HG02571 (cell line): ENCODE measurements around the gene TCF4.

Experiments
- ATAC-seq: cut with Tn5 transposase; IDR thresholded peaks from one replicate; pipeline ENCODE4 v1.9.1; 2021; ENCODE audit warnings: mild to moderate bottlenecking, moderate library complexity; ENCODE audit not compliant: unreplicated experiment

The TCF4 gene

DNA sequence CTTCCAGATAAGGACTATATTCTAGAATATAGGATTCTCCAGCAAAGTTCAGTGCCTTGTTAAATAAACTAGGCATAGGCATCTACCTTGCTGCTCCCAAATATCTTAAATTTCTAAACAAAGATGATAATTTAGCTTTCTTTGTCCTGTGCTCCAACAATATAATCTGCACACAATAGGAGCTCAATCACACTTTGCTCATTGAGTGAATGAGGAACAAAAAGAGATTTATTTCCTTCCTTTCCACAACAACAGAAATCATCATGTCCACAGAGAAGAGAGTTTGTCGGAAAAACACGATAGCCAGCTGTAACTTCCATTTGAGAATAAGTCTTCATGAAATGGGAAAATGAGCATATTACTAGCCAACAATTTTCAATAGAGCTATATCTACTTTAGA lies 256.7 kb downstream of the TCF4 start:
- ATAC-seq: no peak

DNA sequence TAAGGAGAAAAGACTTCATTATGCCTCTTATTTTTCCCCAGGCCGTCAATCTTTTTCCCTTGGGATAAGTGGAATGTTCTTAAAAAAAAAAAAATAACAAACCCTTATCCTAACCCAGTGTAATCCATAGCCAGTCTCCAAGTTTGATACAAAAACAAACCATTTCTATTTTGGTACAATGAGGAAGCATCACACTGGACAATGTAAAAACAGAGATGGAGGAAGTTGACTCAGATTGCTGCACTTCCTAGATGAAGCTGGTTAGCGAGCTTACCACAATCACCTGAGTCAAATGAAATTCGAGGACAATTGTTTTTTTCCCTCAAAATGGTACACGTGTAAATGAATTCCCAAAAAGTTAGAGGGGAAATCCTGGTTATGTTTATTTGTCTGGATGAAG lies 259.7 kb downstream of the TCF4 start:
- no peak for ATAC-seq

GRCh38 chr18:55327454-55327853 lies 260.5 kb downstream of the TCF4 start:
- ATAC-seq: no peak

DNA sequence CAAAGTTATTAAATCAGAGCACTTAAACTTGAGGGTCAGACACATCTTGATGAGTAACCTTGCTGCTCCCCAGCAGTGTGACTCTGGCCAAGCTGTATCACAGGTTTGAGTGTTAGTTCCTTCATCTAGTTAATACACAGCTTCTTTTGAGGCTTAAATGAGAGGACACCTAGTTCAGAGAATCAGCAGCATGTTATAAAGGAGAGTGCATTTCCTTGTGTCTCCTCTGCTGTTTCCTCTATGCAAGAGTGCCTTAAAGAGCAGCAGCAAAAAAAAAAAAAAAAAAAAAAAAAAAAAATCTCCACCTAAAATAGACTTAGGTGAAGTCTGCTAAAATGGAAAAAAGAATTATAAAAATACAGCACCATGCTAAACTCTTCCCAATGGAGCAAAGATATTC lies 261.9 kb downstream of the TCF4 start:
- no peak for ATAC-seq

- ATAC-seq: no peak
These were observed 263.8 kb downstream of the TCF4 start for GRCh38 chr18:55324166-55324565.

GRCh38 chr18:55323051-55323994 lies 264.7 kb downstream of the TCF4 start:
- ATAC-seq: no peak

DNA sequence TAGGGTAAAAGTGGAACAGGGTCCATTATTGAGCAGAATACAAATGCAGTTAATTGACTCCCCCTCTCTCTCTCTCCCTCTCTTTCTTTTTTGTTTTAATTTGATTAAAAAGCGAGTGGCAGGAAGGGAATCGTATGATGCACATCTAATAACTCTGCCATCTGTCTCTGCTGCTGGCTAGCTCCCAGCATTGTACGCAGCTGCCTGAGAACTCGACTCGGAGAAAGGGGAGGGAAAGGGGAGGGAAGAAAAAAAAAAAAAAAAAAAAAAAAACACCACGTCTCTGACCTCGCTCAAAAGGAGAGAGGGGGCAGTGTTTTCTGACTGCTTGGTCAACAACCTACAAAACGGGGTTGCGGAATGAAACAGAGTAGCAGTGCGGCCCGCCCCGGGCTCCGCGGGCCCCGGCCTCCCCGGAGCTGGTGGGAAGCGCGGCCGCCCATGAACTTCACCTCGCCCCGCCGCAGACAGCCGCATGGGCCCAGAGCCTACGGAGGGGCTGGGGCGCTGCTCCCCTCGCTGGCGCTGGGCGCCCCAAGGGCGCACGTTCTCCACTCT lies 265.7 kb downstream of the TCF4 start:
- ATAC-seq: peak; percentile 68

GRCh38 chr18:55321265-55322177 lies 266.5 kb downstream of the TCF4 start:
- peak; percentile 65 for ATAC-seq

DNA sequence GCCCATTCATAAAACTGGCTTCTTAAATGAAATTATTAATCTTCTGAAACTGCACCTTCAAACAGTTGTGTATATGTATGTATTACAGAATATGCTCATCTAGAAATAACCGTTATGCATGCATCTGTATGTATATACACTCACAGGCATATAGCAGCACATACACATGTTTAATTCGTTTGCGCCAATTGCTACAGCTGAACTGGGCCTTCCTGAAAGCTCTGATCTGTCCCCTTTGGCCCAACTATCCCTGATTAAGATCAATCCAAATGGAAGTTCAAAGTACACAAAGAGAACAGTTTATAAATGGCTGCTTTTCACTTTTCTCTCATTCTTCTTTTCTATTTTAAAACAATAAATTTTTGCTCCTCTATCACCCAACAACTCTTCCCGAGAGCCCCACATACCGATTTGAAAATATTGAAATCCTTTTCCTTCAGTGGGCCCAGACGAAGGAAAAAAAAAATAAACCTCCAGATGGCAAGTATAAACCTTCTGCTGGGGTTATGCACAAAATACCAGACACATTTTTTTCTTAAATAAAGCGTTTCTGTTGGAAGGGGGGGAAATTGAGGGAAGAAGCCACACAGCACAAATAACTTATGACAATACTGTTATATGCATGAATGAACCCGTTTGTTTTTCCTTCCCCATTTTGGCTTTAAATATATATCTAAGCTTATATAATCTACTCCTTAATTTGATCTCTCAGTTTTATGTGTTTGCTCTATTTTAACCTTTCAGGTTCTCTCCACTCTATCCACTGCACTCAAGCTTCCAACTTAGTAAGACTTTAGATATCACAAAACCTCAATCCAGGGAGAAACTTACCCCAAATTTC lies 267.3 kb downstream of the TCF4 start:
- ATAC-seq: no peak

GRCh38 chr18:55319459-55320193 lies 268.4 kb downstream of the TCF4 start:
- no peak for ATAC-seq

DNA sequence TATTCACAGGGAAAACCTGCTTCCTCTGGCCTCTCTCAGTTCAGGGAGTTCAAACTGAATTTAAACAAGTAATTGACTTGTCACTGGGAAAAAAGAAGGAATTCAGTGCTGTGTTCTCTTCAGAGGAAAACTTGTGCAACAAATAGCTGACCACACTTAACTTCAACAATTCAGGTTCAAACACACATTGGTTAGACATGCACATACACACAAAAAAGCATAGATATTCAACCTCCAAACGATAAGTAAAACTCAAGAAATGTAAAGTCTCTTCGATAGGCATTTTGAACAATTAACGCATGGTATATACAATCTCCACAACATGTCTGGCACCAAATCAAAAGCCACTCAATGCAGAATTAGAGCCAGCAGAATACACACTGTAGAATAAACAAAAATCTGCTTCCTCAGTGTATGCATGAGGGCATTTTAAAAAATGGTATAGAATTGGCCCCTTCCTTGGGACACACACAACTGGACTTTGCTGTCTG lies 269.0 kb downstream of the TCF4 start:
- no peak for ATAC-seq

DNA sequence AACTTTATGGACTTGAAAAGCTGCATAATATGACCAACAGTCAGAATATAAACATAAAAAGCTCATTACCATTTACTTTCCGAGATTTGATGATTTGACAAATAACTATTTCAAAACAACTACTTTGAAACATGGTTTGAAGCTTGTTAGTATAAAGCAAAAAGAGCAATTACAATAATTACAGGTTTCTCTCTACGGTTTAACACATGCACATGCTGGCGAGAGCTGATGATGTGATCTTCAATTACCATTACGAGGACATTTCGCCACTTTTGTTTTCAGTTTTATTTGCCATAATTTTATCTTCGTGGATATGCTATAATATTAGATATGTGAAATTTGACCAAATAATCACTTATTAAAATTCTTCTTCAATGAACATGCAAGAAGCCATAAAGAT lies 270.1 kb downstream of the TCF4 start:
- no peak for ATAC-seq

DNA sequence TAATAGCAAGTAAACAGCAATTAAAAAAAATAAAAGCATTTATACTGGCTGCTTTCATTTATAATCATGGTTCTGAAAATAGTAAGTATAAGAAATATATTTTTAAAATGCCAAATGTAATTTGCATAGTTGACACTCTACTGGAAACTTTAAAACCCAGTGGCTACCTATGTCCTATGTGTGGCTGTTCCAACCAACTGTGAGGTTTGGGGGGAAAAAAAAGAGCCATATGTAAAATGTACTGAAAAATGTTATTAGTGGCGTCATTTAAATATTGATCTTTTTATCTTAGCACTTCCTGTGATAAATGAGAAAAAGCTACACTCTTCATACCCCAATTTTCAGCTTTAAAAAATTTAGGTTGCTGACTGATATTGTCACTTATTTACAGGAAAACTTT lies 270.7 kb downstream of the TCF4 start:
- no peak for ATAC-seq

- ATAC-seq: no peak
These were observed 271.4 kb downstream of the TCF4 start for GRCh38 chr18:55316486-55317184.

DNA sequence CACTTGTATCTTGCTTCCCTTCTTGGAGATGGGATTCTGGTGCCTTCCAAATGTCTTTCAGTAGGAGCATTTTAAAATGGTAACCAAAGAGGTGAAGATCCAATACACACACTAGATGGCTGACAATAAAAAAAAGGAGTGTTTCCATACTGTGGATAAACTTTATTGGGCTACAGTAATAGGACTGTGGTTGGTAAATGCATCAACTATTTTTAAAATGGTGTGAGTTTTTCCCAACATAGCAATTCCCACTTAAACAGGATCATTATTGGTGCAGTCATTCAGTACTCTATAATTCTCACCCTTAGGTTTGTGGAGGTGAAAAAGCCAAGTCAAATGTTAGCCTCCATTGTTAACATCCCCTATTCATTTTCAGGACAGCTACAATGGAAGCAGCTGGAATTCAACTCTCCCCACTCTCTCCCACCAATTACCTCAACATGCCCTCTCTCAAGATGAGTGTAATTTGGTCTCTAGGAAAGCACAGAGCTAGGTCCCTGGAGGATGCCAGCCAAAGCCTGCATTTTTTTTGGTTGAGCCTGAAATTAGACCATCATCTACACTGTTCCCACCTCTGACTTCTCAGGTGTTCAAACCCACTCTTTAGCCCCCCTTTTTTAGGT lies 273.3 kb downstream of the TCF4 start:
- ATAC-seq: no peak

DNA sequence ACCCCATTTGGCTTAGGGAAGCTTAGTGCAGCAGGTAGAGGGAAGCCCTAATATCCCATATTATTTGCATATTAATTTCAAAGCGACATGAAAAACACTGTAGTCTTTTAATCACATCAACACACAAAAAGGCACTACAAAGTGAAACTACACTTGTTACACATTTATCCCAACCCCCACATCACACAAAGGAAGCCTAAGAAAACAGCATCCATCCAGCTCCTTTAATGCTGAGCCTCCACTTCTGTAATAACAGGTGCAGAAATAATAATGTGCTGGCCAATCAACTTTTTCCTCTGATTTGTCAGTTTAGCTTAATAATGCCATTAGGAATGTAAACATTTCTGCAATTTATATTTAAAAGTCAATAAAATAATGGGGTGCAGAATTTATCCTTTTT lies 274.0 kb downstream of the TCF4 start:
- no peak for ATAC-seq

- ATAC-seq: no peak
These were observed 277.1 kb downstream of the TCF4 start for GRCh38 chr18:55310863-55311262.

DNA sequence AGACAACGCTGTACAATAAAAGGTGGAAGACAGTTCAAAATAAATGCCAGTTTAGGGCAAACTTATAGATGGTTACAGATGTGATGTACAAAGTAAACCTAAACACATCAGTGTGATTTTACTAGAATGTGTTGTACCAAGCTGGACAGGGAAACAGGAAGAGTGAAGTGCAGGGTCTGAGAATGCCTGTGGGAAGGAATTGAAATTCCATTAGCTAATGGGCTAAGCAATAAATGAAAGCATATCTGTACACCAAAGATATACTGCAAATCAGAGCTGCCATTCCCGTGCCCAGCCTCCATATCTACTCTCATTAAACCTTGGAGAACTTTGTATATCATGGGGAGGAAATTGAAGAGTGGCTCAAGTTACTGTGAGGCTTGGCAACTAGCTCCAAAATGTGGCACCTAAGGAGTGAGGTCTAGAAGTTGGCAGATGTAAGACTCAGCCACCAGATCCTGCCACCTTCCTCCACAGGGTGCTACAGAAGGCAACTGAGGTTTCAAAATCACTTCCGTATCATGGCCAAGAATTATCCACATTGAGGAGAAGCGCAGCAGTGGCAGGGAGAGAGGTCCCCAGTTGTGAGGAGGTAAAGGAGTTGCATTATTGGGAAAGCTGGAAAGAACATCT lies 277.8 kb downstream of the TCF4 start:
- no peak for ATAC-seq
